Measurements from ENCODE around the gene OR52E4.

- TF ChIP-seq, protein P1, sequence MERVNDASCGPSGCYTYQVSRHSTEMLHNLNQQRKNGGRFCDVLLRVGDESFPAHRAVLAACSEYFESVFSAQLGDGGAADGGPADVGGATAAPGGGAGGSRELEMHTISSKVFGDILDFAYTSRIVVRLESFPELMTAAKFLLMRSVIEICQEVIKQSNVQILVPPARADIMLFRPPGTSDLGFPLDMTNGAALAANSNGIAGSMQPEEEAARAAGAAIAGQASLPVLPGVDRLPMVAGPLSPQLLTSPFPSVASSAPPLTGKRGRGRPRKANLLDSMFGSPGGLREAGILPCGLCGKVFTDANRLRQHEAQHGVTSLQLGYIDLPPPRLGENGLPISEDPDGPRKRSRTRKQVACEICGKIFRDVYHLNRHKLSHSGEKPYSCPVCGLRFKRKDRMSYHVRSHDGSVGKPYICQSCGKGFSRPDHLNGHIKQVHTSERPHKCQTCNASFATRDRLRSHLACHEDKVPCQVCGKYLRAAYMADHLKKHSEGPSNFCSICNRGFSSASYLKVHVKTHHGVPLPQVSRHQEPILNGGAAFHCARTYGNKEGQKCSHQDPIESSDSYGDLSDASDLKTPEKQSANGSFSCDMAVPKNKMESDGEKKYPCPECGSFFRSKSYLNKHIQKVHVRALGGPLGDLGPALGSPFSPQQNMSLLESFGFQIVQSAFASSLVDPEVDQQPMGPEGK (CRISPR knock-in tag; IDR thresholded peaks at IDR 0.05; ENCODE audit: borderline replicate concordance), result no peak
- TF ChIP-seq ZFP3 (CRISPR knock-in tag; IDR thresholded peaks at IDR 0.05), result no peak
- TF ChIP-seq OSR1 (CRISPR knock-in tag; IDR thresholded peaks at IDR 0.05), result no peak
These were observed 43.0 kb downstream of the OR52E4 start for GRCh38 chr11:5923427-5923776.

Data from SK-N-SH treated with all-trans-retinoic acid at 6 μM for 48 hours (cell line).